ENCODE data around the gene DHX16.
"Not testable (repeated sequence)": the region's sequence is repeated elsewhere in the genome, so short reads cannot be mapped to it uniquely, and the experiment has no call there.

Gene DHX16

DNA sequence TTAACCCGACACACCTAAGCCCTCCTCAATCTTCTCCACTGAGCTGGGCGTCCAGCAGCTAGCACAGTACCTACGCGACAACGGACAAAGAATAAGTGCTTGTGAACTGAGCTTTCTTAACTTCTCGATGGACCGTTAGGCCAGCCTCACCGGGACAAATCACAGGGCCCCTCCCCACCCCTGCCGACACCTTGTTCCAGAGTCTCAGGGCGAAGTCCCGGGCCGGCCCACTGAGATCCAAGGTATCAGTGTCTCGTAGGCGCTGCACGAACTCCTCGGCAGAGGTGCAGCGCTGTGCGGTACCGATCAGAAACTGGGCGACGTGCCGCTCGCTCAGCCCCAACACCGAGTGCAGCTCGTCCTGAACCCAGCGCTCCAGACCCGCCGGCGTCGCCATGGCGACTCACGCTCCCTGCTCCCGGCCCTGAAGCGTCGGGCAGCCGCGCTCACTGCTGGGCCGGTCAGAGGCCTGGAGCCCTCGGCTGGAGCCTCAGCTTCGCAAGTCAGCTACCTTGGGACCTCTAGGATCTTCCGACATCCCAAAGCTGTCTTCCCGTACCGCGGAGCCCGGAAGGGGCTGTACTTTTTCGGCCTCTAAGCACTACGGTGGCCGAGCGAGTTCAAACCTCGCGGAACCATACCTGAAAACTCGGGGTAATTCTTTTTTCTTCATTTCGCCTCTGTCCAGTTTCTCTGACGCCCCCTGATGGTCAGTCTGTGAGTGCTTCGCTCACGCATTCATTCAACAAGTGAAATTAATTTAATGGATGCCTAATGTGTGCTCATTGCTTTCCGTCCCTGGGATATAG is at the start of gene DHX16:
DHX16 (minus strand) TSS at position 562 of the 809 bp plus-strand sequence; CDS start at position 397, 165 bp downstream.
- FAIRE-seq = no peak

DNA sequence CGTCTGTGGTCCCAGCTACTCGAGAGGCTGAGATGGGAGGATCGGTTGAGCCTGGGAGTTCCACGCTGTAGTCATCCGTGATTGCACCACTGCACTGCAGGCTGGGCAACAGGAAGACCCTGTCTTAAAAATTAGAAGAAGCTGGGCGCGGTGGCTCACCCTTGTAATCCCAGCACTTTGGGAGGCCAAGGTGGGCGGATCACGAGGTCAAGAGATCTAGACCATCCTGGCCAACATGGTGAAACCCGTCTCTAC is 49.1 kb upstream of the DHX16 start:
- not testable (repeated sequence) for FAIRE-seq

DNA sequence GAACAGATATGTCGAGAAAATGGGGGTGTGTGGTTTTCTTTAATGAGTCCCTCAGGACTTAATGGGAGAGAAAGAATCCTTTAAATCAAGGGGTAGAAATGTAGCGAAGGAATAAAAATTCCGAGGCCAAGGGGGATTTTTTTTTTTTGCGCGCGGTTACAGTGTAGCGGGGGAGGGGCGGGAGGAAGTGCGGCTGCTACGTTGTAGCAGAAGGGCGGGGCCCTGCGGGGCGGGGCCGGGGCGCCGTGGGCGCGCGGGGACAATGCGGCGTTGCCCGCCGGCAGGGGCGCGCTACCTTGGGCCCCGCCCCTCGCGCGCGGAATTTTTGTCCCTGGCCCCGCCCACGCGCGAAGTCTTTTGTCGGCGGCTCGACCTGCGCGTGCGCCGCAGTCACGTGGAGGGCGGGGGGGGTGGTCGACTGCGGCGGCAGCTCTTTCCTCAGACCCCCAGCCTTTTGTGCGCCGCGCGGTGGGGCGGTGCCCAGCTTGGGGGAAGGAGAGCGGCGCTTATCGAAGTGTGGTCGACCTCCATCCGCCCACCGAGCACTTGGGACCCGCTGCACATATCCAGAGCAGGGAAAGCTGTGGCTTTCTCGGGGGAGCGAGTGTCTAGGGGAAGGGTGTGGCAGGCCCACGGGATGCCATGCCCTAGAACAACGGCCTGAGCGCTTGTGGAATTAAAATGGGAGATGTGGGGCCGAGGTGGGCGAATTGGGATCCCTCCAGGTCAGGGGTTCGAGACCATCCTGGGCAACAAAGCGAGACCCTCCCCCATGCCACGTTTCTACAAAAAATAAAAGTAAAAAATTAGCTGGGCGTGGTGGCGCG is 48.6 kb upstream of the DHX16 start:
- no peak for FAIRE-seq

DNA sequence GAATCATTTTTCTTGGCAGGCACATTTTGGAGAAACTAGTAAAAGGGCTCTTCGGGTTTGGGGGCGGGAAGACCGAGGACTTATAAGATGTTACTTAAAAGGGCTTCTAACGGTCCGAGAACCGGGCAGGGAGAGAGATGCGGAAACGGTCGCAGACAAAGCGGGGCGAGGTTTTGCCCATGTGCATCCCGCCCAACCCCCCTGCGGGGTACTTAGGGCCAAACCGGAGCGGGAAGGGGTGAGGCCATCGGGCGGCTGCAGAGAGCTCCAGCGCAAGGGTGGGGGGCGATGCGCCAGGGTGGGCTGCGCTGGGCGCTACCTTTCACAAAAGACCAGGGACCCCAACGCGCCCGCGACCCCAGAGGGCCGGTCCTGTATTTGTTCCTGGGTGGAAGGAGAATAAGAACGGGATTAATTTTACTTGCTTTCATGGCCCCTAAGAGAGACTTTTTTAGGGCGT is 48.0 kb upstream of the DHX16 start:
- FAIRE-seq = no peak

DNA sequence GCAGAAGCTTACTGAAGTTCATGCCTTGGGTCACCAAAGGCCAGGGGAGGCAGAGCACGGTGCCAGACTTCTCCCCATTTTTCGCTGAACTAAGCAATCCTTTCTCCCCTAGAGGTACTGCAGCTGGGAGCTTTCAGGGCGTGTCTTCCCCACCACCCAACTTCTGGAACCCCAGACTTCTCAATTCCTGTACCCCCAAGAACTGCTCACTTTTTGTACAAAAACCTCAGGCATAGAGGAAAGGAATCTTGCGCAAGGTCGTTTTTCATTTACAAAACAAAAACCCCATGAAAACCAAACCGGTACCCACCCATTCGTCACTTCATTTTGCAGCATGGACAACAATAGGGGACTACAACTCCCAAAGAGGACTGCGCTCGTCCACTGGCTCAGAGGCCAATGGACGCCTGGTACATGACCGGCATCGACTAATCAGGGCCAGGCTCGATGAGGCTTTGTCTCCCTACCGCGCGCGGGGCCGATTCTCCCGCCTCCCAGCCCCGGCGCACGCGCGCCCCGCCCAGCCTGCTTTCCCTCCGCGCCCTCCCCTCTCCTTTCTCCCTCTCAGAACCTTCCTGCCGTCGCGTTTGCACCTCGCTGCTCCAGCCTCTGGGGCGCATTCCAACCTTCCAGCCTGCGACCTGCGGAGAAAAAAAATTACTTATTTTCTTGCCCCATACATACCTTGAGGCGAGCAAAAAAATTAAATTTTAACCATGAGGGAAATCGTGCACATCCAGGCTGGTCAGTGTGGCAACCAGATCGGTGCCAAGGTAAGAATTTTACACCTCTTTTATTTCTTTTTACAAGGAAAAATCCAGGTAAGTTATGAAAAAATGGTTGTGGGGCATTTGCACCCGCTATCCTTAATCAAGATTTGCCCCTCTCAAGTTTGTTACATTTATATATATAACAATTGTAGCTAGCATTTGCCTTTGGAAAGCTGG is 47.3 kb upstream of the DHX16 start, which contains the start of gene TUBB:
TUBB (plus strand) TSS at position 562 of the 947 bp plus-strand sequence; CDS start at position 717, 155 bp downstream.
- FAIRE-seq = no peak

DNA sequence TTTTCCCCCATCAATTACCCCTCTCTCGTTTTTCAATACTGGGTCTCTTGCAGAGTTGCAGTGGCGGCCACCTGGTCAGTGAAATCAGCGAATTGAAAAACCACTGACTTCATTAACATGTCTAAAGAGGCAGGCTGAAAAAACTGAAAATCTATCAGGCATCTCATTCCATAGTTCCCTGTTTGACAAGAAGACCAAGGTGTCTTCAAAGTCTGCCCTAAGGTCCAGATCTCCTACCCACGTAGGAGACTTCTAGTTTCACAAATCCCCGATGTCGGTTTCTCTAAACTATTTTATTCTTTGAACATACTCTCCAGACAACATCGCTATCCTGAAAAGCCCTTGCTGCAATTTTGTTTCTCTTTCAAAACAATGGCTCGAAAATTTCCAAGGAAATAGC is 46.5 kb upstream of the DHX16 start:
- no peak for FAIRE-seq

DNA sequence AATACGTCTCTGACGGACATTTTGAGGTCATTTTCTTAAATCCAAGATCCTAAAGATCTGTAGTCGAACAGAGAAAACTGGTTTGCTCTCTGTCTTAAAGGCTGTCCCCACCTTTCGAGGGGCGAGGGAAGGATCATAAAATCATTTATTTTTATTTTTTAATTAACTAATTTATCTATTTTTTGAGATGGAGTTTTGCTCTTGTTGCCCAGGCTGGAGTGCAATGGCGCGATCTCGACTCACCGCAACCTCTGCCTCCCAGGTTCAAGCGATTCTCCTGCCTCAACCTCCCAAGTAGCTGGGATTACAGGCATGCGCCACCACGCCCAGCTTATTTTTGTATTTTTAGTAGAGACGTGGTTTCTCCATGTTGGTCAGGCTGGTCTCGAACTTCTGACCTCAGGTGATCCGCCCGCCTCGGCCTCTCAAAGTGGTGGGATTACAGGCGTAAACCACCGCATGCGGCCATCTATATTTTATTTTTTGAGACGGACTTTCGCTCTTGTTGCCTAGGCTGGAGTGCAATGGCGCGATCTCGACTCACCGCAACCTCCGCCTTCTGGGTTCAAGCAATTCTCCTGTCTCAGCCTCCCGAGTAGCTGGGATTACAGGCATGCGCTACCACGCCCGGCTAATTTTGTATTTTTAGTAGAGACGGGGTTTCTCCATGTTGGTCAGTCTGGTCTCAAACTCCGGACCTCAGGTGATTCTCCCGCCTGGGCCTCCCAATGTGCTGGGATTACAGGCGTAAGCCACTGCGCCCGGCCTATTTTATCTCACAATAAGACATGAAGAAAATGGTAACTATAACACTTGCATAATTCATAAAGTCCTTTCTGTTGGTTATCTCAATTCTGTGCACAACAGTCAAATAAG is 45.3 kb upstream of the DHX16 start:
- FAIRE-seq = not testable (repeated sequence)

DNA sequence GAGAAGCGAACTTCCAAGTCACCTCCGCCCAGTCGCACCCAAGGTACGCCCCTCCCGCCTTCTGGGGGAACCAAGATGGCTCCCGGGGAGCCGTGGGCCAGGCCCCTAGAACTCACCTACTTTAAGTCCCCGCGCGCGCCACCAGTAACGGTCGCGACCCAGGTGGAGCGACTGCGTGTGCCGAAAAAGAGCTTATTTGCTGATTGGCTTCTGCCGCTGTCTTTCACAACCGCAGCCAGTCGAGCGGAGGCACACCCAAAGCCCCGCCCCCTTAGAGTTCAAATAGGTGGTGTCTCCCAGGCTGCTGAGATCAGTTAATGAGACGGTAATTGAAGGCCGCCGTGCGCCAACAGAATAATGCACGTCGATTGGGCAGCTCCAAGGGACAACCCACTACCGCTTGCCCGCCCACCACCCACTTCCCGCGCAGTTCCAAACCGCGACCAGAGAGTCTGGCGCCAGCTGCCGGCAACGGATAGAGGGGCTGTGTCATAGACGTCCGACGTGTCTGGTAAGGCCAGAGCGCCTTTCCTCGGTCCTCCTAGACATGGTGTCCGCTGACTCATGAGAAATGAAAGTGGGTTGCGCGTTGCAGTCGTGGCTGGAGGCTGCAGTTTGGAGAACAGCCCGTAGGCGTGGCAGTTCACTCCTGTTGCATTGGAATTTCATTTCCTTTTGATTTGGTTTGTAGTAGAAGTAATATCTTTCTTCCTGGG is 44.5 kb upstream of the DHX16 start, which contains the start of gene MDC1:
MDC1 (minus strand) TSS at position 153 of the 716 bp plus-strand sequence. CDS start 2,106 bp downstream, outside the sequence.
- FAIRE-seq = peak; percentile 65

DNA sequence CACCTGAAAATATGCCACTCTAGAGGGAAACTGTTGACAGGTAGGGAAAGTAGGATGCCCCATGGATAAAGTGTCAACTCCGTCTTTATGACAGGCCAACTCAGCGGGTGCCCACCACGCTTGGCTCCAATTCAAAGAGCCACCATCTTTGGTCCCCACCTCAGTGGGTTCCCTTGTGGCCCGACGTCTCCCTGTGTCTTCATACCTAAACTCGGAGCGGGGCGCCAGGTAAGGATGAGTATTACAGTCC is 44.0 kb upstream of the DHX16 start:
- FAIRE-seq = no peak

DNA sequence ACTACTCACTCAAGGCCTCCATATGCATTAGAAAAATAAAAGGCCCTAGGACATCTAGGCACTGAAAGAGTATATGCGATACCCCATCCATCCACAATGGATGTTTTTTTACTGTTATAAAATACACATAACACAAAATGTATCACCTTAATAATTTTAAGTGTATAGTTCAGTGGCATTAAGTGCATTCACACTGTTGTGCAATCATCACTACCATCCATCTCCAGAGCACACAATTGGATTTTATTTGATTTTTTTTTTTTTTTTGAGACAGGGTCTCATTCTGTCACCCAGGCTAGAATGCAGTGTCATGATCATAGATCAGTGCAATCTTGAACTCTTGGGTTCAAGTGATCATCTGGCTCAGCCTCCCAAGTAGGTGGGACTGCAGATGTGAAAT is 41.5 kb upstream of the DHX16 start:
- no peak for FAIRE-seq

DNA sequence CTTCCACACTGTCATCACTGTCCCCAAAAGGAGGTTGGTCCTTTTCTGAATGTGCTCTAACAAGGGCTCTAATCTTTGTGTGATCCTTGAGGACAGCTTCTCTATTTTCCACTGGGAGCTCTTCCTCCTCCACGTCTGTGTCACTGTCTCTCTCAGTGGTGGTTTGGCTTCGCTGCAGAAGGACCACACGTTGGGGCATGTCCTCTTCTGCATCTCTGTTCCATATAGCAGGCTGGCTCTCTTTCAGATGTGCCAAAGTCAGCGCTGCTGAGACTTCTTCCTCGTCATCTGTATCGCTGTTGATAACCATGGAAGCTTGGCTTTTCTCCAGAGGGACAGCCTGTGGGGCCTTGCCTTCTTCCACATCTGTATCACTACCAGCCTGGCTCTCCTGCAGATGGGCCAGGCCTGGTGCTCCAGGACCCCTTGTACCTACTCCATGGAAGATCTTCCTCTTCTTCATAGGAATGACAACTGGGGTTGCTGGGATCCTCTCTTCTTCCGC is 39.7 kb upstream of the DHX16 start:
- FAIRE-seq = no peak

DNA sequence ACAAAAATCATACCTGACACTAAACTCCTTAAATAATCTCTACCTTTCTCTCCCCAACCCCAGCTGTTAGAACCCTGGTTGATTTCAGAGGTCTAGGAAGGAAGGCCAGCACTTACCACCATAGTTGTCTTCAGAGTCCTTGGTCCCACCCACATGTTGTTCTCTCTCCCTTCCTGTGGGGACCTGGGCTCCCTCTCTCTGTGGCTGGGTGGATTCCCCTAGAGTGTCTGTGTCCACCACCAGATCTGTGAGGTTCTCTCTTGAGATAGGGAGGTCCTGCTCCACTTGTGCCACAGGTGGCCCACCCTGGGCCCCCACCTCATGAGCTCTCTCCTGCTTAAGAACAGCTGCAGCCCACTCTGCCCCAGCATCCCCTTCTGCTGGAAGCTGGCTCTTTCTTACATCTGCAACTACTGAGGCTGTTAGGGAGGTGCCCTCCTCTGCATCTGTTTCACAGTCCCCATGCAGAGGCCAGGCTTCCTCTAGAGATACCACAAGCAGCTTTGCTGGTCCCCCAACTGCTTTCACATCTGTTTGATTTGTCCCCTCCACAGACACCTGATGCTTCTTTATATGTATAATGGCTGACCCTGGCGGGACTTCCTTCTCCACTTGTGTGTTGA is 39.1 kb upstream of the DHX16 start:
- no peak for FAIRE-seq

DNA sequence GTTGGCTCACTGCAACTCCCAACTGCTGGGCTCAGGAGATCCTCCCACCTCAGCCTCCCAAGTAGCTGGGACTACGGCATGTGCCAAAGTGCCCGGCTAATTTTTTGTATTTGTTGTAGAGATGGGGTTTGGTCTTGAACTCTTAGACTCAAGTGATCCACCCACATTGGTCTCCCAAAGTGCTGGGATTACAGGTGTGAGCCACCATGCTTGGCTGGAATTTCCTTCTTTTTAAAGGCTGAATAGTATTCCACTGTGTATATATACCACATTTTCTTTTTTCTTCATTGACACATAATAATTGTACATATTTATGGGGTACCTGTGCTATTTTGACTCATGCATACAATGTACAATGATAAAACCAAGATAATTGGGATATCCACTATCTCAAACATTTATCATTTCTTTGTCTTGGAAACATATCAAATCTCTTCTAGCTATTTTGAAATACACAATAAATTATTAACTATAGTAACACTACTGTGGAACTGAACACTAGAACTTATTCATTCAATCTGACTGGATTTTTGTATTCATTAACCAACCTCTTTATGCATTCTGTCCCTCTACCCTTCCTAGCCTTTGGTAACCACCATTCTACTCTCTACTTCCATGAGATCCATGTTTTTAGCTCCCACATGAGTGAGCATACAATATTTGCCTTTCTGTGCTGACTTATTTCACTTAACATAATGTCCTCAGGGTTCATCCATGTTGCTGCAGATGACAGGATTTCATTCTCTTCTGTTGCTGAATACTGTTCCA is 36.5 kb upstream of the DHX16 start:
- FAIRE-seq = no peak

DNA sequence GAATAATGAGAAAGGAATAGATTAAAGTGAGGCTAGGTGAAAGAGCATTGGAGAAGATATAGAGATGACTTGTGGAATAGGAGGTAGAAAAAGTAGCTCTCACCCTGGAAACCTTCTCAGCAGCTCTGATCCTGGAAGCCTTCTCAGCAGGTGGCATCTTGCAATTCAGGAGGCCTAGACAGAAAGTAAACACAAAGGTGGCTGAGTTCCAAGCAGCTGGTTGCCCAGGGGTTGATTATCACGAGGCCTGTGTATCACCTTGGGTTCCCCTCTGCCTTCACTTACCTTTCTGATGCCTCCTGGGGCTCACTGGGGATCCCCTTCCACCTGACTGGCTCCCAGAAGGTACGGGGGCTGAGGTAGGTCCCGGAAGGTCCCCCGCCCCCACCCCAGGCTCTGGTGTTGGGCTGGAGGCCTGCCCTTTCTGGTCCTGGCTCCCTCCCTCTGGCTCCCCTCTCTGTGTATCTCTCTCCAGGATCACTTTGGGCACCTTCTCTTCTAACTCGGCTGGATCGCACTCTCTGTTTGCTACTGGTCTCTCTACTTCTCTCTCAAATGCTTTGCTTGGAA is 34.6 kb upstream of the DHX16 start:
- no peak for FAIRE-seq

DNA sequence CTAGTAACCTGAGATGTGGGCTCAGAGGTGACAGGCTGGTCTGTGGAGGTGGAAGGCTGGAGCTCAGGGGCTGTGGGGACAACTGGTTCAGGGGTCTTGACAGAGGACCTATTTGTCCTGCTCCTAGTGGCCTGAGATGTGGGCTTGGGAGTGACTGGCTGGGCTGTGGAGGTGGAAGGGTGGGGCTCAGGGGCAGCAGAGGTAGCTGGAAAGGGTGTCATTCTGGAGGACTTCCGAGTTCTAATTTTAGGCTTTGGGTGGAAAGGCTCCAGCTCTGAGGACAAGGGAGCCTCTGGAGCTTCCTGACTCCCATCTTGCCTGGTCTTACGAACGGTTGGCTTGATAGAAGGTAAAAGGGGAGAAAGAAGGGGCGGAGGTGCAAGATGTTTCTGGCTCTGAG is 32.8 kb upstream of the DHX16 start:
- no peak for FAIRE-seq

DNA sequence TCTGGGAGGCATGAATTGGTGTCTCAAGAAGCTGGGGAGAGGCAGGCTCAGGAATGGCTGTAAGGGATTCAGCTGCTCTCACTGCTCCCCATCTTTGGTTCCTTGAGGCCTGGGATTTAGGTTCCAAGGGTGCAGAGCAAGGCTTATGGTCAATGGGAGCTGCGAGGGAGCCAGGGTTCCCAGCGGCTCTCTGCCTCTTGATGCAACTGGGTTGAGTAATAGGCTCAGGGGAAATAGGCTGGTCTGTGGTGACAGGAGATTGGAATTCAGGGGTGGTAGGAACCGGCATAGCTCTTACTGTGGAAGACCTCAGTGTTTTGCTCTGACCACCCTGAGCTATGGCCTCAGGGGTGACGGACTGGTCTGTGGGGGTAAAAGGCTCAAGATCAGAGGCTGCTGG is 31.0 kb upstream of the DHX16 start:
- no peak for FAIRE-seq

DNA sequence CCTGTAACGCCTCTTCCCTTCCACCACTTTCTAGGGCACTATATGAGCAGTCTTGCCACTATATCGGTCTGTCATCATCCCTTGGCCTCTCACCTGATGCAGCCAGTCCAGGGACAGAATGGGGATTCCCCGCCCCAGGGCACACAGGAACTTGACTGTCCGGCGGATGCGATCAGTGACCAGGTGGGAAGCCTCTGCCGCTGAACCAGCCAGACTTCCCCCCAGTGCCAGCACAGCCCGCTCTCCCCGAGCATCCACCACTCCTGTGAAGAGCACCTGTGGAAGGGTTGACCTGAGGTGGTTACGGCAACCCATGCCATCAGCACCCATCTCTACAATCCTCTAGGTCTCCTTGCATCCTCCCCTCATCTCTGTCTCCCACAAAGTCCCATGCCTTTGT is 30.2 kb upstream of the DHX16 start:
- no peak for FAIRE-seq

DNA sequence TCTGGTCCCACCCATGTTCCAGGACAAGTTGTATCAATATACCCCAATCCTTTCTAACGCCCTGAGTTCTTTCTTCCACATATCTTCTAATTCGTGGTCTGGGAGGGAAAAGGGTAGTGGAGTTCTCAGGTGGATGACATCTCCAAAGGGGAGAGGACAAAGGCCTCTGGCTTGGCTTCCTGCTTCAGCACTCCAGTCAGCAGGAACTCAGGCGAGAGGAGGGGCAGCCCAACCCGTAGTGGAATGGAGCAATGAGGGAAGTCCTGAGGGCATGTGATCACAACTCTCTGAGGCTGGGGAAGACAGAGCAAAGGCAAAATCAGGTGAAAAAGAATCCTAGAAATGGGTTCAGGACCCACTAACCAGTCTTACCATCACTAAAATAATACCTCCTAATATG is 27.5 kb upstream of the DHX16 start:
- FAIRE-seq = no peak

DNA sequence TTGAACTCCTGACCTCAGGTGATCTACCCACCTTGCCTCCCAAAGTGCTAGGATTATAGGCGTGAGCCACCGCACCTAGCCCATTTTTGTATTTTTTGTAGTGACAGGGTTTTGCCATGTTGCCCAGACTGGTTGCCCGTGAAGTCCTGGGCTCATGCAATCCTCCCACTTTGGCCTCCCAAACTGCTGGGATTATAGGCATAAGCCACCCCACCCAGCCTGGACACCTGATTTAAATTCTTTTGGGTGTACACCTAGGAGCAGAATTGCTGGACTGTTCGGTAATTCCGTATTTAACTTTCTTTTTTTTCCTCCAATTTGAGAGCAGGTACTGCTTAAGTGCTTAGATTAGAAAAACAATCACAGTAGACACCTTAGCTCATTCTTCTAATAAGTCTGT is 23.6 kb upstream of the DHX16 start:
- FAIRE-seq = no peak
